Activated T-cell treated with anti-CD3 and anti-CD28 coated beads, Interleukin-2, amount 50 U/mL, for 48 hours (primary cell): ENCODE results near the gene SPATA1.
"Not testable (repeated sequence)": the region's sequence is repeated elsewhere in the genome, so short reads cannot be mapped to it uniquely, and the experiment has no call there.

ENCODE experiments used
- DNase-seq, 2 experiments: peaks; one replicate each; pipeline ENCODE4 v3.0.0-alpha.2; 2020

Gene SPATA1

GRCh38 chr1:84509029-84509428, 2.8 kb downstream of the SPATA1 start:
- DNase-seq, result no peak

DNA sequence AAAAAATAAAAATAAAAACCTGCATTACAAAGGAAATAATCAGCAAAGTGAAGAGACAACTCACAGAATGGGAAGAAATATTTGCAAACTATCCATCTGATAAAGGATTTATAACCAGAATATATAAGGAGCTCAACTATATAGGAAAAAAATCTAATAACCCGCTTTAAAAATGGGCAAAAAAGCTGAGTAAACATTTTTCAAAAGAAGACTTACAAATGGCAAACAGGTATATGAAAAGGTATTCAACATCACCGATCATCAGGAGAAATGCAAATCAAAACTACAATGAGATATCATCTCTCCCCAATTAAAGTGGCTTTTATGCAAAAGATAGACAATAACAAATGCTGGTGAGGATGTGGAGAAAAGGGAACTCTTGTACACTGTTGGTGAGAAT, 4.0 kb downstream of the SPATA1 start:
- DNase-seq, result no peak

GRCh38 chr1:84510668-84511067, 4.5 kb downstream of the SPATA1 start:
- DNase-seq, result no peak

DNA sequence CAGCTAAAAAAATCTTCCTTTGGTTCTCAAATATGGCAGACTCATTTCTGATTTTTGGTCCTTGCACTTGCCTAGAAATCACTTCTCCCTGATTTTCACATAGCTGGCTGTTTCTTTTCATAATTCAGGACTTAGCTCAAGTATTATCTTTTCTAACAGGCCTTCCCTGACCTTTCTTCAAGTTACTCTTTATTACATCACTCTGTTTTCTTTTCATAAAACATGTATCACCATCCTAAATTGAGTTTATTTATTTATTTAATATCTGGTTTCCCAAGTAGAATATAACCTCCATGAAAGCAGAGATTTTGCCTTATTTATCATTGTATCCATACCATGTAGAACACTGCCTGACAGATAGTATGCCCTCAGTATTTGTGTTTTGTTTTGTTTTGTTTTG, 18.4 kb downstream of the SPATA1 start:
- DNase-seq, result no peak

- no peak for DNase-seq
These were observed 19.6 kb downstream of the SPATA1 start for GRCh38 chr1:84525779-84526178.

DNA sequence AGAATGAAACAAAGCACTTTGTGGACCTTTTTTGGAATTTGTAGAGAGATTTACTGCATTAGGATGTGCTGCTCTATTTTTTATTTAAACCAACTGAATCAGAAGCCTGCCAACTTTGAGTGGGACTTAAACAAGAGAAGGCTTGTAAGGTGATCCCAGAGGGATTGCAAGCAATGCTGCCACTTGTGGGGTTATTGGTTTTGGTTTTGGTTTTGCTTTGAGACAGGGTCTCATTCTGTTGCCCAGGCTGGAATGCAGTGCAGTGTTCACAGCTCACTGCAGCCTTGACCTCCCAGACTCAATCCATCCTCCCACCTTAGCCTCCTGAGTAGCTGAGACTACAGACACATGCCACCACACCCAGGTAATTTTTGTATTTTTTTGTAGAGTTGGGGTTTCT, 32.4 kb downstream of the SPATA1 start:
- no peak for DNase-seq

GRCh38 chr1:84539972-84540371, 33.8 kb downstream of the SPATA1 start:
- DNase-seq, result no peak

GRCh38 chr1:84540759-84541158, 34.6 kb downstream of the SPATA1 start:
- no peak for DNase-seq

GRCh38 chr1:84541679-84542078, 35.5 kb downstream of the SPATA1 start:
- no peak for DNase-seq

DNA sequence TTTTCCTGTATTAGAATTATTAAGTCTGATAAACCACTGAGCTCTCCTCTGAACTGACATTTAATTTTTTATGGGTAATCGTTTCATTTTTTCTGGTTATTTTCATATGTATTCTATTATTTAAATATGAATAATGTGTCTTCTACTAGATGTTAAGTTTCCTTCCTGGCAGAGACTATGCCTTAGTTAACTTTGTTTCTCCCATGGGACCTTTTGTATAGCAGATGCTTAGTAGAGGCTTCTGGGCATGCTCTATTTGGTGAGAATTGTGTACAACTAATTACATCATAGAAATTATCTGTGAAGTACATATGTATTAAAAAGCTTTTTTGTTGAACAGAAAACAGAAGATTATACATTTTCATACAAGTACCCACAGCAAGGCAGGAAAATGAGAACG, 44.6 kb downstream of the SPATA1 start:
- no peak for DNase-seq

DNA sequence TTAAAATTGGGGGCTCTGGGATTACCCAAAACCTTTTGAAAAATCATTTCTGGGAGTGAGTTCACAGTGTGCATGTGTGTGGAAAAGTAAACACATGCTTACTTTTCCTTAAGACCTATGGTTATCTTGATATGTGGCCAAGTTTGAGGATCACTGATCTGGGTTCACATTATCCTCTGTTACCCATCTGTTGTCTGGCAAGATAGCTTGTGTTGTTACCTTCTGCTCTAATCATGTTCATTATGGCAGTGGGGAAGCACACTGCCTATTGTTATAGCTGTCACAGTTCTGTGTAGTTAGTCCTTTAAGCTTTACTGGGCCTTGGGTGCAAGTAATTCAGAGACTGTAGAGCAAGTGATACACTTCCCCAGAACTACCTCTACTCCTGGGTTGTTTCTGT, 63.0 kb downstream of the SPATA1 start:
- no peak for DNase-seq

DNA sequence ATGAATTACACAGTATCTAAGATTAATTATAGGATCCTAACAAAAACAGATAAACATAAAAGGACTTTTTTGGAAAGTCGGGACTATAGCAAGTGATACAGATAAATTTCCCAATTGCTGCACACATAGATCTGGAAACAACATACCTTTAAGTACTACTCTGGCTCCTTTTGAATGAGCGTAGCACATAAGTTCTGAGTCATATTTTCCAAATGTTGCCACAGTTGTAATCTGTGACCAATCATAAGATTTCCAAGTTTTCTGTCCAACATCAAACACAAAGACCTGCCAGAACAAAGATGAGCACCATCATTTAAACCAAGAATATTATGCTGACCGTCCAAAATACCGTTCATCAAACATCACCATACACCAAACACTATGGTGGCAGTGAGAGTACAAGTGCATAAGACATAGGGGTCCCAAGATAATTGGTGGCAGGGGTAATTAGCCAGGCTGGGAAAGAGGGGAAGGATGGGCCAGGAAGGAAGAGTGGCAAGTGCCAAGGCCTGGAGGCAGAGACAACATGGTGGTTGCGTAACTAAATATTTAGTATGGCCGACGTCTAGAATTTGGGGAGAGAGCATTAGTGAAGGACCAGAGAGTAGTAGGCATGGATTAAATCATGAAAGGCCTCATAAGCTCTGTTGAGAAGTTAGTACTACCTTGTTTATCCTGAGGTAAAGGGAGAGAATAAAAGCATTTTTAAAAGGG, 64.4 kb downstream of the SPATA1 start:
- no peak for DNase-seq

DNA sequence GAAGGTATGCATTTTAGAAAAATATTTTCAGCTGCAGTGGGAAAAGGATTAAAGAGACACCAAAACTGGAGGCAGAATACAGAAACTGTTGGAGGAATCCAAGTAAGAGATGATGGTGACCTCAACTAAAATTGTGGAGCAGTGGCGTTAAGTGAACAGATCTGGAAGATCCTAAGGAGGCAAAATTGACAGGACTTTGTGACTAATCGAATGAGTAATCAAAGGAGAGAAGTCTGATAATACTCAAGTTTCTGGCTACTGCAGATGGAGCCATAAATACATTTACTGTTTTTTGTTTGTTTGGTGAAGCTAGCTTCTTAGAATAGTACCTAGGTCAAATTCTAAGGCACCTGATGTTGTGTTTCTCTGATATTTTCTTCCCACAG, 65.0 kb downstream of the SPATA1 start:
- no peak for DNase-seq

- no peak for DNase-seq
These were observed 67.3 kb downstream of the SPATA1 start for GRCh38 chr1:84573481-84573966.

- peak; percentile 86 to 89 for DNase-seq
These were observed 68.0 kb downstream of the SPATA1 start, which contains the start of gene CTBS for GRCh38 chr1:84573967-84574842. Gene CTBS, minus strand, starts transcription at chr1:84574440. Its CDS starts 25 bp downstream, at chr1:84574415.

GRCh38 chr1:84574936-84575335, 68.8 kb downstream of the SPATA1 start:
- no peak for DNase-seq

DNA sequence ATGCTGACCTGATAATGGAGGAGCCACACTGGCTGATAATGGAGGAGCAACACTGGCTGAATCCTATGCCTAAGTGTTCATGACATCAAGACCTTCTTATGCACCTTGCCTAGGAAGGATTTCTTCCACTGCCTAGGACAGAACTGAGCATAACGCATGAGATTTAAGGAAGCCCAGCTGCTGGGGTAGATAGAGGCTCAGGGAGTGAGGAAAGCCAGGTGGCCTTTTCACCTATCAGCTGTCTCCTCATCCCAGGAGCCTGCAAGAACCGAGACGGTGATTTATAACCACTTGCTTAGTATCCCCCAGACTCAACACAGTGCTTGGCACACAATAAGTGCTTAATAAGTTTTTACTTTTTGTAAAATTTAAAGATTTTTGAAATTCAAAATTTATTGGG, 75.5 kb downstream of the SPATA1 start:
- no peak for DNase-seq

- DNase-seq, result no peak
These were observed 76.8 kb downstream of the SPATA1 start for GRCh38 chr1:84582802-84583587.

DNA sequence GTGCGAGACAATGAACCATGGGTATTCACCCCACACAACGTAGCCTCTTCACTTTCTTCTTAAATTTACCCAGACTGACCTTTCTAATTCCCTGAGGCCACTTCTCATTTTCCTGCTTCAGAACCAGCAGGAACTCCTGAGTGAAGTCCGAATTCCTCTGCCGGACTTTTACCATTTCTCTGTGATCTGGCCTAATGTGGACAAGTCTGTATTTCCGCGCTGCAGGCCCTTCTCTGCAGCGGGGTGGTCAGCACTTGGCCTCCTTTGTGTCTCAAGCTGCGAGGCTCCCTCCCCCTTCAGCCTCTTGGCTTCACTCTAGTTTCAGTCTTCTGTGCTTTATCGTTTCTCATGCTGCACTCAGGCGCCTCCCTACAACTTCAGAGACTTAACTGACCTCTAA, 77.5 kb downstream of the SPATA1 start:
- DNase-seq, result no peak

DNA sequence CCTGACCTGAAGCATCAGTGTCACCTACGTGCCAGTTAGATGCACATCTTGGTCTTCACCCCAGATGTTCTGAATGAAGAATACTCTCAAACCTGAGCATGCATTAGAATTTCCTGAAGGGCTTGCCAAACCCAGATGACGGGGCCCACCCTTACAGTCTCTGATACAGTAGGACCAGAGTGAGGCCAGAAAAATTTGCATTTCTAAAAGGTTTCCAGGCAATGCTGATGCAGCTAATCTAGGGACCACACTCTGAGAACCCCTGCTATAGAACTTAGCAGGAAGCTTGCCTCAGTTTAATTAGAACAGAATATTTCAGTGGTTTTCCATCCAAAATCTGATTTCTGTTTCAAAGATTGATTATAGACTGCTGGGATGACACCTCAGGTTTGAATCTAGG, 77.9 kb downstream of the SPATA1 start:
- no peak for DNase-seq

GRCh38 chr1:84585803-84586202, 79.6 kb downstream of the SPATA1 start:
- DNase-seq, result no peak

GRCh38 chr1:84587099-84587498, 80.9 kb downstream of the SPATA1 start:
- DNase-seq, result no peak

- not testable (repeated sequence) for DNase-seq
These were observed 88.8 kb downstream of the SPATA1 start for GRCh38 chr1:84594959-84595358.
